CD14-positive monocyte (primary cell): ENCODE data around the gene RAPGEF1. TPM values are rescaled to one million over a fixed set of nuclear protein-coding genes. Genes with fewer than 3 reads are reported as not detected.

ENCODE experiments used
- DNase-seq, 3 donors: peaks; one replicate each; pipeline ENCODE4 v3.0.0-alpha.2; 2011 to 2022
- H2AFZ ChIP-seq: 2 replicates; pipeline ENCODE4 v1.6.0; 2012; ENCODE audit warnings: mild to moderate bottlenecking, low read depth, low read length, inconsistent platforms; ENCODE audit not compliant: insufficient read depth, poor library complexity, severe bottlenecking
- H3K27ac ChIP-seq, 2 donors: 1 replicate in 1 of 2; 2 replicates in 1 of 2; pipeline ENCODE4 v1.5.1; 2012 to 2013; ENCODE audit warnings: low read length in 2 of 2, control low read depth in 1 of 2, inconsistent platforms in 1 of 2, low read depth in 1 of 2, mild to moderate bottlenecking in 1 of 2
- H3K27me3 ChIP-seq, 2 donors: one replicate each; pipeline versions ENCODE4 v1.6.0 to v1.6.1; 2011 to 2013; ENCODE audit warnings: low read length in 2 of 2; ENCODE audit not compliant: control insufficient read depth in 2 of 2, insufficient read depth in 2 of 2
- H3K36me3 ChIP-seq, 2 donors: replicated peaks in 1 of 2; 1 replicate in 1 of 2; 2 replicates in 1 of 2; pipeline versions ENCODE4 v1.5.1 to v1.6.1; 2012 to 2013; ENCODE audit warnings: low read length in 2 of 2, control low read depth in 1 of 2, inconsistent platforms in 1 of 2, mild to moderate bottlenecking in 1 of 2; ENCODE audit not compliant: insufficient read depth in 2 of 2, control insufficient read depth in 1 of 2
- H3K4me1 ChIP-seq, 2 donors: 1 replicate in 1 of 2; 2 replicates in 1 of 2; pipeline versions ENCODE4 v1.5.1 to v1.6.1; 2012 to 2013; ENCODE audit warnings: low read length in 2 of 2, control low read depth in 1 of 2, inconsistent platforms in 1 of 2, mild to moderate bottlenecking in 1 of 2, moderate library complexity in 1 of 2; ENCODE audit not compliant: insufficient read depth in 2 of 2, control insufficient read depth in 1 of 2
- H3K4me2 ChIP-seq: replicated peaks from 2 replicates; pipeline ENCODE3; 2012; ENCODE audit warnings: low read length, moderate library complexity, mild to moderate bottlenecking; ENCODE audit not compliant: poor library complexity, severe bottlenecking; ENCODE audit errors: extremely low read depth
- H3K4me3 ChIP-seq, 3 experiments: fragments of 200-600 bp in 1 of 3; sonication (generic) in 1 of 3; replicated peaks in 1 of 3; 1 replicate in 2 of 3; 2 replicates in 1 of 3; pipeline ENCODE4 v1.5.1; 2011 to 2013; ENCODE audit warnings: low read length in 3 of 3, mild to moderate bottlenecking in 3 of 3, control low read depth in 2 of 3, low read depth in 2 of 3, inconsistent platforms in 1 of 3, moderate library complexity in 1 of 3
- H3K79me2 ChIP-seq: 2 replicates; pipeline ENCODE4 v1.6.0; 2012; ENCODE audit warnings: mild to moderate bottlenecking, control low read depth, inconsistent platforms, low read length, moderate library complexity; ENCODE audit not compliant: insufficient read depth
- H3K9ac ChIP-seq: 2 replicates; pipeline ENCODE4 v1.6.0; 2017; ENCODE audit warnings: low read length, mild to moderate bottlenecking; ENCODE audit not compliant: insufficient read depth, poor library complexity, severe bottlenecking
- H3K9me3 ChIP-seq, 2 donors: replicated peaks in 1 of 2; 1 replicate in 1 of 2; 2 replicates in 1 of 2; pipeline versions ENCODE4 v1.5.1 to v1.6.1; 2012 to 2013; ENCODE audit warnings: low read length in 2 of 2, control low read depth in 1 of 2; ENCODE audit not compliant: control insufficient read depth in 1 of 2, insufficient read depth in 1 of 2
- H4K20me1 ChIP-seq: 2 replicates; pipeline ENCODE4 v1.6.0; 2012; ENCODE audit warnings: mild to moderate bottlenecking, low read length, control low read depth, moderate library complexity; ENCODE audit not compliant: insufficient read depth
- H3K27ac Mint-ChIP-seq, 7 donors: one replicate each; pipeline ENCODE4 v1.8.0; 2020; ENCODE audit warnings: mild to moderate bottlenecking in 7 of 7, mixed read lengths in 7 of 7, moderate library complexity in 6 of 7, inconsistent platforms in 2 of 7
- H3K27me3 Mint-ChIP-seq, 3 donors: one replicate each; pipeline ENCODE4 v1.8.0; 2021 to 2022; ENCODE audit warnings: low read depth in 3 of 3, mild to moderate bottlenecking in 3 of 3, mixed read lengths in 3 of 3, moderate library complexity in 3 of 3, inconsistent platforms in 1 of 3
- H3K36me3 Mint-ChIP-seq, 2 donors: one replicate each; pipeline ENCODE4 v1.8.0; 2020; ENCODE audit warnings: mixed read lengths in 2 of 2, inconsistent platforms in 1 of 2, mild to moderate bottlenecking in 1 of 2
- H3K4me1 Mint-ChIP-seq: one replicate; pipeline ENCODE4 v1.8.0; 2020; ENCODE audit warnings: mild to moderate bottlenecking, mixed read lengths
- H3K4me3 Mint-ChIP-seq, 2 donors: one replicate each; pipeline ENCODE4 v1.8.0; 2020; ENCODE audit warnings: mild to moderate bottlenecking in 2 of 2, mixed read lengths in 2 of 2, moderate library complexity in 1 of 2
- H3K9me3 Mint-ChIP-seq, 7 donors: one replicate each; pipeline ENCODE4 v1.8.0; 2020 to 2022; ENCODE audit warnings: mixed read lengths in 7 of 7, mild to moderate bottlenecking in 6 of 7, moderate library complexity in 6 of 7, inconsistent platforms in 2 of 7
- WGBS: methylation state at CpG from one replicate; pipeline ENCODE4 v1.1.5; 2013; ENCODE audit warnings: missing lambda C conversion rate; ENCODE audit not compliant: insufficient coverage; 5-methylcytosine and 5-hydroxymethylcytosine counted together
- intact Hi-C, 2 donors: fragments of 100-400 bp; cut with micrococcal nuclease; formaldehyde crosslinking; loops; one replicate each; pipeline versions ENCODE4 v1.15.0 to v1.15.1; 2023
- polyA plus RNA-seq, 3 donors: library from polyadenylated mRNA; depleted of rRNA in 1 of 3; unstranded in 2 of 3; stranded (reverse) in 1 of 3; fragments of 300-500 nt in 2 of 3; fragments of >200 nt in 1 of 3; fragmentation: Illumina TruSeq in 2 of 3; gene quantifications; 1 replicate in 2 of 3; 2 replicates in 1 of 3; pipeline ENCODE4 v1.2.3, GENCODE V29; 2012 to 2021
- TF ChIP-seq, protein P1 (sequence below): fragments of 200-600 bp; IDR thresholded peaks from one replicate; pipeline ENCODE4 v1.8.0; 2022; ENCODE audit warnings: antibody characterized with exemption, mild to moderate bottlenecking

Gene RAPGEF1
- polyA plus RNA-seq, 3 donors, result 1.7 to 71.7 (median 3.0) TPM

DNA sequence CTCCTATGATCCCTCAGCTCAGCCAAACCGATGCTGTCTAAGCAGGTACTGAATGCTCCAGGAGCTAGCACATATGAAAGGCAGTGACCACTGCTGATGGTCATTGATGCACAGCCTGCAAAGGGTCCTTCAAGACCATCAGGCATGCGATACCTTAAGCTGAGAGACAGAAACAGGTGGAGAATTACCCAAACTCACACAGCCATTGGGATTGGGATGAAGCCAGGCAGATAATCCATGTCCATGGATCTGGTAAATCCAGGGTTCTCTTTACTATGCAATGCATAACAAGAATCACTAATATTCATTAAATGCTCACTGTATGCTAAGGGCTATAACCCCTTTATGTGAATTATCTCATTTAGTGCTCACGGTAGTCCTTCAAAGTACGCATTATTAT lies 36.2 kb downstream of the RAPGEF1 start:
- intact Hi-C loops, result loop anchor here in 1 of 2 donors (5.0 kb wide), 1 partner anchor 34 kb away; no protein-coding TSS in a partner anchor
- no peak for DNase-seq
- TF ChIP-seq, protein P1, sequence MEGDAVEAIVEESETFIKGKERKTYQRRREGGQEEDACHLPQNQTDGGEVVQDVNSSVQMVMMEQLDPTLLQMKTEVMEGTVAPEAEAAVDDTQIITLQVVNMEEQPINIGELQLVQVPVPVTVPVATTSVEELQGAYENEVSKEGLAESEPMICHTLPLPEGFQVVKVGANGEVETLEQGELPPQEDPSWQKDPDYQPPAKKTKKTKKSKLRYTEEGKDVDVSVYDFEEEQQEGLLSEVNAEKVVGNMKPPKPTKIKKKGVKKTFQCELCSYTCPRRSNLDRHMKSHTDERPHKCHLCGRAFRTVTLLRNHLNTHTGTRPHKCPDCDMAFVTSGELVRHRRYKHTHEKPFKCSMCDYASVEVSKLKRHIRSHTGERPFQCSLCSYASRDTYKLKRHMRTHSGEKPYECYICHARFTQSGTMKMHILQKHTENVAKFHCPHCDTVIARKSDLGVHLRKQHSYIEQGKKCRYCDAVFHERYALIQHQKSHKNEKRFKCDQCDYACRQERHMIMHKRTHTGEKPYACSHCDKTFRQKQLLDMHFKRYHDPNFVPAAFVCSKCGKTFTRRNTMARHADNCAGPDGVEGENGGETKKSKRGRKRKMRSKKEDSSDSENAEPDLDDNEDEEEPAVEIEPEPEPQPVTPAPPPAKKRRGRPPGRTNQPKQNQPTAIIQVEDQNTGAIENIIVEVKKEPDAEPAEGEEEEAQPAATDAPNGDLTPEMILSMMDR, result no peak
- Histone ChIP-seq H3K4me3 (no peak overlapping the region), H3K9me3 (no peaks in the 10 kb centered on the region), H4K20me1 (no peaks in the 10 kb centered on the region), H3K4me1 (peaks cover 96 to 99% of the 10 kb centered on the region in 2 donors), H3K4me2 (no peak overlapping the region), H3K27me3 (no peaks in the 10 kb centered on the region), H3K36me3 (no peaks in the 10 kb centered on the region), H3K79me2 (peaks cover 99% of the 10 kb centered on the region), H3K27ac (peak overlapping the region in 1 of 2 donors; percentile 28), H2AFZ (no peak overlapping the region), H3K9ac (no peak overlapping the region)
- no peak overlapping the region for H3K4me3 Mint-ChIP-seq
- peaks cover 0 to 1% (median 0%) of the 10 kb centered on the region in 3 donors for H3K27me3 Mint-ChIP-seq
- peaks cover 0 to 6% (median 2%) of the 10 kb centered on the region in 7 donors for H3K9me3 Mint-ChIP-seq
- 89% methylated on average over 1 of the region's 4 CpGs for WGBS
- H3K4me1 Mint-ChIP-seq, result peaks cover 96% of the 10 kb centered on the region
- H3K27ac Mint-ChIP-seq, result peak overlapping the region in 3 of 7 donors; percentile 47 to 99 (median 66)
- H3K36me3 Mint-ChIP-seq, result peaks cover 28 to 38% of the 10 kb centered on the region in 2 donors

DNA sequence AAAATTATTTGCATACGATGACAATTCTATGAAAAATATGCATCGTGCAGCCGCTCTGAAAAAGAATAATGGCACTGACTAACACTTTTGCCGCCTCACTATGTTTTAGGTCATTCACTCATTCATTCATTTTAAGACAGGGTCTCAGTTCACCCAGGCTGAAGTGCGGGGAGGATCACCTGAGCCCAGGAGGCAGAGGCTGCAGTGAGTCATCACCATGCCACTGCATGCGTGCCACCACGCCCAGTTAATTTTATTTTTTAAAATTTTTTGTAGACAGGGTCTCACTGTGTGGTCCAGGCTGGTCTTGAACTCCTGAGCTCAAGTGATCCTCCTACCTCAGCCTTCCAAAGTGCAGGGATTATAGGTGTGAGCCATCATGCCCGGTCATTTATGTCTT lies 37.0 kb downstream of the RAPGEF1 start:
- H3K4me1 ChIP-seq, result peaks cover 96 to 99% of the 10 kb centered on the region in 2 donors
- H3K27me3 ChIP-seq, result no peaks in the 10 kb centered on the region
- no peak overlapping the region for H2AFZ ChIP-seq
- peaks cover 26 to 35% of the 10 kb centered on the region in 2 donors for H3K36me3 Mint-ChIP-seq
- H3K4me1 Mint-ChIP-seq, result peaks cover 96% of the 10 kb centered on the region
- WGBS, result 95% methylated on average over 4 of the region's 8 CpGs
- TF ChIP-seq, protein P1, result no peak
- H3K36me3 ChIP-seq, result no peaks in the 10 kb centered on the region
- H4K20me1 ChIP-seq, result no peaks in the 10 kb centered on the region
- intact Hi-C loops, result loop anchor here in 1 of 2 donors (5.0 kb wide), 1 partner anchor 34 kb away; no protein-coding TSS in a partner anchor
- no peak overlapping the region for H3K27ac ChIP-seq
- H3K79me2 ChIP-seq, result peaks cover 92% of the 10 kb centered on the region
- H3K4me3 ChIP-seq, result no peak overlapping the region
- no peak overlapping the region for H3K9ac ChIP-seq
- H3K9me3 ChIP-seq, result no peaks in the 10 kb centered on the region
- peak overlapping the region in 2 of 7 donors; percentile 89 to 99 for H3K27ac Mint-ChIP-seq
- no peaks in the 10 kb centered on the region for H3K27me3 Mint-ChIP-seq
- no peak overlapping the region for H3K4me3 Mint-ChIP-seq
- DNase-seq, result no peak
- no peak overlapping the region for H3K4me2 ChIP-seq
- peaks cover 0 to 6% (median 2%) of the 10 kb centered on the region in 7 donors for H3K9me3 Mint-ChIP-seq
